HepG2 (cell line): ENCODE data around the gene RHOBTB3. TPM values are rescaled to one million over a fixed set of nuclear protein-coding genes. Genes with fewer than 3 reads are reported as not detected.

Experiments used
- CSRNP1 ChIP-seq: sonication (generic); formaldehyde crosslinking; IDR thresholded peaks from 2 replicates; pipeline ENCODE4 v1.8.1; 2023; ENCODE audit warnings: mild to moderate bottlenecking, missing genetic modification reagents
- EEA1 ChIP-seq: sonication (generic); formaldehyde crosslinking; IDR thresholded peaks from 2 replicates; pipeline ENCODE4 v1.5.1; 2020; ENCODE audit warnings: mild to moderate bottlenecking, missing genetic modification reagents, borderline replicate concordance
- HNRNPLL ChIP-seq: fragments of 200-400 bp; formaldehyde crosslinking; IDR thresholded peaks from 2 replicates; pipeline ENCODE4 v1.6.1; 2017; ENCODE audit warnings: mild to moderate bottlenecking, low read depth, low read length; ENCODE audit not compliant: poor library complexity, severe bottlenecking
- ISX ChIP-seq: sonication (generic); formaldehyde crosslinking; conservative IDR thresholded peaks from 2 replicates; pipeline ENCODE4 v1.5.0; 2020; ENCODE audit warnings: missing genetic modification reagents
- KDM1A ChIP-seq: IDR thresholded peaks from 2 replicates; pipeline ENCODE4 v1.6.1; 2016; ENCODE audit warnings: missing compliant biosample characterization
- PLSCR1 ChIP-seq: sonication (generic); formaldehyde crosslinking; IDR thresholded peaks from 2 replicates; pipeline ENCODE4 v1.5.0; 2020; ENCODE audit warnings: missing genetic modification reagents, mild to moderate bottlenecking, borderline replicate concordance
- RARA ChIP-seq: IDR thresholded peaks from 2 replicates; pipeline ENCODE4 v1.6.1; 2016; ENCODE audit warnings: missing genetic modification reagents, missing compliant biosample characterization
- REPIN1 ChIP-seq: sonication (generic); formaldehyde crosslinking; IDR thresholded peaks from 2 replicates; pipeline ENCODE4 v1.8.0; 2022; ENCODE audit warnings: missing genetic modification reagents, low read depth, mild to moderate bottlenecking, borderline replicate concordance
- SMAD1 ChIP-seq: sonication (generic); formaldehyde crosslinking; IDR thresholded peaks from 2 replicates; pipeline ENCODE4 v1.4.0; 2020; ENCODE audit warnings: missing genetic modification reagents, low read depth, mild to moderate bottlenecking, borderline replicate concordance
- SMARCE1 ChIP-seq: fragments of 450-650 bp; IDR thresholded peaks from 2 replicates; pipeline ENCODE4 v1.6.1; 2017; ENCODE audit warnings: borderline replicate concordance
- SYNCRIP ChIP-seq: fragments of 200-400 bp; formaldehyde crosslinking; IDR thresholded peaks from 2 replicates; pipeline ENCODE4 v1.6.1; 2018; ENCODE audit warnings: mild to moderate bottlenecking, low read depth, low read length; ENCODE audit not compliant: insufficient read depth
- ZFP36L2 ChIP-seq: sonication (generic); formaldehyde crosslinking; IDR thresholded peaks from 2 replicates; pipeline ENCODE4 v1.4.0; 2020; ENCODE audit warnings: missing genetic modification reagents
- ZMAT5 ChIP-seq: sonication (generic); formaldehyde crosslinking; IDR thresholded peaks from 2 replicates; pipeline ENCODE4 v1.5.0; 2020; ENCODE audit warnings: mild to moderate bottlenecking, low read depth, missing genetic modification reagents, borderline replicate concordance
- ZNF558 ChIP-seq: sonication (generic); formaldehyde crosslinking; IDR thresholded peaks from 2 replicates; pipeline ENCODE4 v1.9.0; 2022; ENCODE audit warnings: mild to moderate bottlenecking, missing genetic modification reagents, borderline replicate concordance
- polyA plus RNA-seq, 8 experiments: library from polyadenylated mRNA; depleted of rRNA in 3 of 8; stranded (reverse) in 7 of 8; unstranded in 1 of 8; fragments of >200 nt; fragmentation: Illumina TruSeq in 4 of 8; extraction: Trizol in 4 of 8; gene quantifications; 2 replicates each; pipeline versions ENCODE4 v1.2.1 to v1.2.3, GENCODE V29; 2011 to 2016; ENCODE audit warnings: low read depth in 4 of 8, missing spikeins in 1 of 8, mixed read lengths in 1 of 8; ENCODE audit not compliant: insufficient read depth in 1 of 8
- total RNA-seq, 5 experiments: library from RNA; depleted of rRNA; stranded (reverse); fragments of >200 nt; fragmentation: Illumina TruSeq; extraction: Trizol; gene quantifications; 2 replicates each; pipeline ENCODE4 v1.2.3, GENCODE V29; 2016; ENCODE audit warnings: low read depth in 1 of 5
- TF ChIP-seq, protein P1 (sequence below): sonication (generic); formaldehyde crosslinking; IDR thresholded peaks from 2 replicates; pipeline ENCODE4 v1.4.0; 2020; ENCODE audit warnings: mild to moderate bottlenecking, missing genetic modification reagents
- TF ChIP-seq, protein P2 (sequence below): sonication (generic); formaldehyde crosslinking; IDR thresholded peaks from 2 replicates; pipeline ENCODE4 v1.9.0; 2021; ENCODE audit warnings: missing genetic modification reagents, mild to moderate bottlenecking, borderline replicate concordance
- TF ChIP-seq, protein P3 (sequence below): sonication (generic); formaldehyde crosslinking; IDR thresholded peaks from 2 replicates; pipeline ENCODE4 v1.8.0; 2022; ENCODE audit warnings: mild to moderate bottlenecking, missing genetic modification reagents, moderate library complexity

RHOBTB3 gene
- total and polyA plus RNA-seq, 2 of the 13 experiments (the other 11 are each of a cell fraction or from before 2014, with no cell fraction given), result 31.6 to 35.4 TPM

DNA sequence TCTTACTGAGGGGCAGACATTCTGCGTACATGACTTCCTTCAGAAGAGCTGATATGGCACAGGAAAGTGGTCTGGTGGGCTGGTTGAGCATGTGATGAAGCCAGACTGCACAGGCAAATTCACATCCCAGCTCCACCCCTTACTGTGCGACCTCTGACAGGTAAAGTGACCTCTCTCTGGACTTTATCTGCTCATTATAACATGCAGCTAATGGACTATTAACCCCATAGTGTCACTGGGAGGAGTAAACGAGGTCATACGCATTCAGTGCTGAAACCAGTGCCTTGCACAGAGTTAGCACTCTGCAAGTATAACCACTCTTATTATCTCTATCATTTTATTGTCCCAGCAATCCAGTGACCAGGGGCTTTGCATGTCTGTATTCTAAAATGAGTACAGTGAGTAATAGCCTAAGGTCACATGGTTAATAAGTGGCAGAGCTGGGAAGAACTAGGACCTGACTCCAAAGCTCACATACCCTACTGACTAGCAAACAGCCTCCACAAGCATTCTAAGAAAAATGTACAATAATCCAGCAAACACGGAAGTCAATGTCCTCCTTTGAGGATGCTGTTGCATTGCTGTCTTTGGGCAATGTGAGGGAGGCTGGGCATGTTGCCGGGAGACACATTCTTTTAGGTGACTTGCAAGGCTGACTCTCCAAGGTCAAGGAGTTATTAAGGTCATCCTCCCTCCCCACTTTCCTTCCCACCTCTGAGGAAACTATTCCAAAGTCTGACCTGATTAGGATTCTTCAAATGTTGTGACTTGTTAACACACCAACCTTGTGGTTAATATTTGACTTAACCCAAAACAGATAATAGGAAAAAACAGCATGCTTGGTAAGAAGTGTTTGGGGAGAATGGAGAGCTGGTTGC is 72.4 kb downstream of the RHOBTB3 start (continued):
- TF ChIP-seq, protein P1, sequence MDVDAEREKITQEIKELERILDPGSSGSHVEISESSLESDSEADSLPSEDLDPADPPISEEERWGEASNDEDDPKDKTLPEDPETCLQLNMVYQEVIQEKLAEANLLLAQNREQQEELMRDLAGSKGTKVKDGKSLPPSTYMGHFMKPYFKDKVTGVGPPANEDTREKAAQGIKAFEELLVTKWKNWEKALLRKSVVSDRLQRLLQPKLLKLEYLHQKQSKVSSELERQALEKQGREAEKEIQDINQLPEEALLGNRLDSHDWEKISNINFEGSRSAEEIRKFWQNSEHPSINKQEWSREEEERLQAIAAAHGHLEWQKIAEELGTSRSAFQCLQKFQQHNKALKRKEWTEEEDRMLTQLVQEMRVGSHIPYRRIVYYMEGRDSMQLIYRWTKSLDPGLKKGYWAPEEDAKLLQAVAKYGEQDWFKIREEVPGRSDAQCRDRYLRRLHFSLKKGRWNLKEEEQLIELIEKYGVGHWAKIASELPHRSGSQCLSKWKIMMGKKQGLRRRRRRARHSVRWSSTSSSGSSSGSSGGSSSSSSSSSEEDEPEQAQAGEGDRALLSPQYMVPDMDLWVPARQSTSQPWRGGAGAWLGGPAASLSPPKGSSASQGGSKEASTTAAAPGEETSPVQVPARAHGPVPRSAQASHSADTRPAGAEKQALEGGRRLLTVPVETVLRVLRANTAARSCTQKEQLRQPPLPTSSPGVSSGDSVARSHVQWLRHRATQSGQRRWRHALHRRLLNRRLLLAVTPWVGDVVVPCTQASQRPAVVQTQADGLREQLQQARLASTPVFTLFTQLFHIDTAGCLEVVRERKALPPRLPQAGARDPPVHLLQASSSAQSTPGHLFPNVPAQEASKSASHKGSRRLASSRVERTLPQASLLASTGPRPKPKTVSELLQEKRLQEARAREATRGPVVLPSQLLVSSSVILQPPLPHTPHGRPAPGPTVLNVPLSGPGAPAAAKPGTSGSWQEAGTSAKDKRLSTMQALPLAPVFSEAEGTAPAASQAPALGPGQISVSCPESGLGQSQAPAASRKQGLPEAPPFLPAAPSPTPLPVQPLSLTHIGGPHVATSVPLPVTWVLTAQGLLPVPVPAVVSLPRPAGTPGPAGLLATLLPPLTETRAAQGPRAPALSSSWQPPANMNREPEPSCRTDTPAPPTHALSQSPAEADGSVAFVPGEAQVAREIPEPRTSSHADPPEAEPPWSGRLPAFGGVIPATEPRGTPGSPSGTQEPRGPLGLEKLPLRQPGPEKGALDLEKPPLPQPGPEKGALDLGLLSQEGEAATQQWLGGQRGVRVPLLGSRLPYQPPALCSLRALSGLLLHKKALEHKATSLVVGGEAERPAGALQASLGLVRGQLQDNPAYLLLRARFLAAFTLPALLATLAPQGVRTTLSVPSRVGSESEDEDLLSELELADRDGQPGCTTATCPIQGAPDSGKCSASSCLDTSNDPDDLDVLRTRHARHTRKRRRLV, result no peak
- TF ChIP-seq HNRNPLL (no peak), ZMAT5 (CRISPR knock-in tag) (no peak), ZFP36L2 (CRISPR knock-in tag) (no peak), SMARCE1 (no peak), SYNCRIP (no peak), ISX (no peak), RARA (peak; percentile 57), ZNF558 (CRISPR knock-in tag) (no peak), REPIN1 (CRISPR knock-in tag) (no peak), SMAD1 (CRISPR knock-in tag) (no peak), EEA1 (no peak), KDM1A (CRISPR knock-in tag) (0 out of 2 replicates have a peak, but pooled peaks have one; percentile 12), PLSCR1 (CRISPR knock-in tag) (no peak), CSRNP1 (CRISPR knock-in tag) (no peak)
- TF ChIP-seq, protein P2, sequence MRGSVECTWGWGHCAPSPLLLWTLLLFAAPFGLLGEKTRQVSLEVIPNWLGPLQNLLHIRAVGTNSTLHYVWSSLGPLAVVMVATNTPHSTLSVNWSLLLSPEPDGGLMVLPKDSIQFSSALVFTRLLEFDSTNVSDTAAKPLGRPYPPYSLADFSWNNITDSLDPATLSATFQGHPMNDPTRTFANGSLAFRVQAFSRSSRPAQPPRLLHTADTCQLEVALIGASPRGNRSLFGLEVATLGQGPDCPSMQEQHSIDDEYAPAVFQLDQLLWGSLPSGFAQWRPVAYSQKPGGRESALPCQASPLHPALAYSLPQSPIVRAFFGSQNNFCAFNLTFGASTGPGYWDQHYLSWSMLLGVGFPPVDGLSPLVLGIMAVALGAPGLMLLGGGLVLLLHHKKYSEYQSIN, result no peak
- TF ChIP-seq, protein P3, sequence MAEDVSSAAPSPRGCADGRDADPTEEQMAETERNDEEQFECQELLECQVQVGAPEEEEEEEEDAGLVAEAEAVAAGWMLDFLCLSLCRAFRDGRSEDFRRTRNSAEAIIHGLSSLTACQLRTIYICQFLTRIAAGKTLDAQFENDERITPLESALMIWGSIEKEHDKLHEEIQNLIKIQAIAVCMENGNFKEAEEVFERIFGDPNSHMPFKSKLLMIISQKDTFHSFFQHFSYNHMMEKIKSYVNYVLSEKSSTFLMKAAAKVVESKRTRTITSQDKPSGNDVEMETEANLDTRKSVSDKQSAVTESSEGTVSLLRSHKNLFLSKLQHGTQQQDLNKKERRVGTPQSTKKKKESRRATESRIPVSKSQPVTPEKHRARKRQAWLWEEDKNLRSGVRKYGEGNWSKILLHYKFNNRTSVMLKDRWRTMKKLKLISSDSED (CRISPR knock-in tag), result no peak
